Hematopoietic multipotent progenitor cell treated with erythropoietin and hydrocortisone succinate and interleukin-3 and kit ligand, for 17 days (in vitro differentiated cells): ENCODE measurements around the gene CCL4L2.
"Not testable (repeated sequence)": the region's sequence is repeated elsewhere in the genome, so short reads cannot be mapped to it uniquely, and the experiment has no call there.

Source experiments
- DNase-seq: peaks from one replicate; pipeline ENCODE4 v3.0.0-alpha.2; 2015; ENCODE audit warnings: low spot score

CCL4L2 gene

GRCh38 chr17:36210439-36211211 is at the start of gene CCL4L2:
Gene CCL4L2, plus strand, starts transcription at chr17:36211063.
- DNase-seq, result not testable (repeated sequence)

- DNase-seq, result not testable (repeated sequence)
Measured at GRCh38 chr17:36168836-36169235, 42.0 kb upstream of the CCL4L2 start.

- DNase-seq, result not testable (repeated sequence)
Measured at GRCh38 chr17:36176536-36176935, 34.3 kb upstream of the CCL4L2 start, which contains the start of gene TBC1D3B. Gene TBC1D3B, minus strand, starts transcription at chr17:36176636. Its CDS starts 1,586 bp downstream, at chr17:36175050.

- not testable (repeated sequence) for DNase-seq
Measured at GRCh38 chr17:36181446-36182175, 29.3 kb upstream of the CCL4L2 start.

- no peak for DNase-seq
Measured at GRCh38 chr17:36182176-36183000, 28.5 kb upstream of the CCL4L2 start.

GRCh38 chr17:36183001-36183971 is 27.6 kb upstream of the CCL4L2 start:
- DNase-seq, result no peak

- no peak for DNase-seq
Measured at GRCh38 chr17:36184023-36184765, 26.7 kb upstream of the CCL4L2 start.

GRCh38 chr17:36185416-36185815 is 25.4 kb upstream of the CCL4L2 start:
- DNase-seq, result no peak

- DNase-seq, result not testable (repeated sequence)
Measured at GRCh38 chr17:36186810-36187763, 23.8 kb upstream of the CCL4L2 start.

- not testable (repeated sequence) for DNase-seq
Measured at GRCh38 chr17:36187943-36188665, 22.8 kb upstream of the CCL4L2 start.

DNA sequence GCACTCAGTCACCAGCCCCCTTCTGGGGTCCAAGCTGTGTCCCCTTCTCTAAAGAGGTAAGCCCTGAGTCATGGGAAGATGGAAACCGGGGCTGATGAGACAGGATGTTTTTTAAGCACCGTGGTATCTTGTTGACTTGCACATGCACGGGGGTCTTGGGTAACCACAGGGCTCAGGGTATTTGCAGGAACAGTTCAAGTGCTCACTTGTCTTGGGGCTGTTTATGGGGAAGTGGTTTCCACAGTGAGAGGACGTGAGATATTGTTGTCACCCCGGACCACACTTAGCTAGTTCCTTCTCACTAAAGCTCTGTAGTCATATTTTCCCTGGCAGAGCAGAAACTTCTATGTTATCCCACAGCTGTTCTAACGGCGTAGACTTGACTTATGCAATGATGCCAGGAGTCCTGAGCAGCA is 22.0 kb upstream of the CCL4L2 start:
- DNase-seq, result no peak

DNA sequence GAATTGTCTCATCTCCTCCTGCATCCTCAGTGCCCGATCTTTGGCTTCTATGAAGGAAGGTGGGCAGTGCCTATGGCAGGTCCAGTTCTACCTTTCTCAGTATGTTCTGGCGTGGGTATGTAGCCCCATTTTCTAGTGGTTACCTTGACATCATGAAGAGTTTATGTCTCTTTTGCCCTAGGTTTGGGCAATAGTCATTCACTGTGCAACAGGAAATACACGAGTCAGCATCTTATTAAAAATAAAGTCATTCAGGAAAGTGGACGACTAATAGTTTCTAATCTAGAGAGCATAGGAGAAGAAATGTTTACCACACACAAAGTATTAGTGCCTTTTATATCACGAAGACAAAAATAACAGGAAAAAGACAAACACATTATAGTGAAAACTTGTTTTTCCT is 20.9 kb upstream of the CCL4L2 start:
- DNase-seq, result not testable (repeated sequence)

- not testable (repeated sequence) for DNase-seq
Measured at GRCh38 chr17:36190549-36191330, 20.1 kb upstream of the CCL4L2 start.

DNA sequence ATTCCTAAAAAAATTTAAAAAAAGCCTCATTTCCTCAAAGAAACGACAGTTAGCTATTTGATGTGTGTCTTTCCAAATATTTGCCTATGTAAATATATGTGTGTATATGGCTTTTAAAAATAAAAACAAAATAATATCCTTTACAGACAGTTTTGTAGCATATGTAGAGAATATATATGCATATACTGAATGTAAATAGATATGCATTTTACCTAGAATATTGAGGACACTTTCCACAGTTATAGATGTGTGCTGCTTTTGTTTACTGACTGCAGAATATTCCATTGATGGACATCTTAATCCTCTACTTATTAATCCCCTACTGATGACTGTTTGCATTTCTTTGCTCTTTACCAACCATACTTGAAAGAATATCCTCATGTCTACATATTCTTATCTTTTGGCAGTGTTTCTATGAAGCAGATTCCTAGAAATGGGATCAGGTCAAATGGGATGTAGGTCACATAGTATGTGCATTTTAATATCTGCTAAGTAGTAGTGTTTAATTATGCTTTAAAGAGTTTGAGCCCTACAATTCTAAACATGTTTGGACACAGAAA is 17.6 kb upstream of the CCL4L2 start:
- no peak for DNase-seq

DNA sequence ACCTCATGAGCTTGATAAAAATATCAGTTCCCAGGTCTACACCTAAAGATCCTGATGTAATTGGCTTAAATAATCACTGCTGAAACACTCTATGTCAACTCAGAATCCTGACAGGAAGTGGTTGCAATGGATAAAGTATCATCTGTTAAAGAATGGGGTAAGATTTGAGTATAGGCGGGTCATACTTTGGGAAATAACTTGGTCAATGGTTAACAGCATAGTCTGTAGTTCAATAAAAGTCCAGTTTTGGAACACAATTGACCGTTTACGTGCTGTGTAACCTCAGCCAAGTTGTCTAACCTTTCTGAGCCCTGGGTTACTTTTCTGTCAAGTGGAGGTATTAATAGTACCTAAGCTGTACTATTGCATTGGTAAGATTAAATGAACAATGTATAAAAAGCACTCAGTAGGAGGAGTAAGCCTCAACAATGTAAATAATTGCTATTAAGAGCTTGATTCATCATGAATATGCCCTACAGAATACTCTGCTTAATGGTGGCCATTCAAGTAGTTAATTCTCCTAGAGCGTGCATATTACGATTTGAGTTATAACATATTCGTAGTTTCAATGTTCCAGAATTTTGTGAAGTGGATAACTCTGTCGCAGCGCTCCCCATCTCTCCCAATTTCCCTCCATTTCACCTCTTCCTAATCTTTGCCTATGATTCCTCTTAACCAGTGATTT is 16.6 kb upstream of the CCL4L2 start:
- DNase-seq, result not testable (repeated sequence)

DNA sequence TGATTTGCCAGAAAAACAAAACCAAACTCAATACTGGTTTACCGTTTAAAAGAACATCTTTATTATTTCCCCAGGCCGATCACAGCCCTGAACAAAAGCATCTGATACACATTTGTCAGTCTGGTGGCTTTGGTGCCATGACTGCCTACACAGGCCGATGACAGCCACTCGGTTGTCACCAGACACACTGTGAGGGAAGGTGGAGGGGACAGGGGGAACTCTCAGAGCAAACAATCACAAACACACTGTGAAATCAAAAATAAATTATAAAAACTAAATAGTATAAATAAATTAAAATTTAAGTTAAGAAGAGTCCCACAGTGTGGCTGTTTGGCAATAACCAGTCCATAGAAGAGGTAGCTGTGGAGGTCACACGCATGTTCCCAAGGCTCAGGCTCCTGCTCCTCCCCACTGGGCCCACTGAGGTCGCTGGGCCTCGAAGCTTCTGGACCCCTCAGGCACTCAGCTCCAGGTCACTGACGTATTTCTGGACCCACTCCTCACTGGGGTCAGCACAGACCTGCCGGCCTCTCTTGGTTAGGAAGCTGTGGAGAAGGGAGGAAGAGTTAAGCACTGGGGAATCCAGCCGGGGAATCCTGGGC is 15.9 kb upstream of the CCL4L2 start:
- DNase-seq, result not testable (repeated sequence)
